Activated naive CD4-positive, alpha-beta T cell treated with anti-CD3 and anti-CD28 coated beads, Interleukin-2, amount 10 ng/mL, durations not matched to agents 7 days and 5 days (primary cell): ENCODE results near the gene SORCS2.

Experiments used
- CTCF ChIA-PET: fragments of 350-600 bp; sonication (Branson Sonifier 250); formaldehyde crosslinking; loops from one replicate; lab custom pipeline; 2021; ENCODE audit warnings: antibody characterized with exemption; lab: Charles Lee
- DNase-seq: peaks from one replicate; pipeline ENCODE4 v3.0.0-alpha.2; 2020
- H3K27ac Mint-ChIP-seq: one replicate; pipeline ENCODE4 v1.8.0; 2021; ENCODE audit warnings: mild to moderate bottlenecking, moderate library complexity, mixed read lengths
- H3K27me3 Mint-ChIP-seq: one replicate; pipeline ENCODE4 v1.8.0; 2021; ENCODE audit warnings: mild to moderate bottlenecking, mixed read lengths
- H3K36me3 Mint-ChIP-seq: one replicate; pipeline ENCODE4 v1.8.0; 2021; ENCODE audit warnings: mixed read lengths
- H3K4me1 Mint-ChIP-seq: one replicate; pipeline ENCODE4 v1.8.0; 2021; ENCODE audit warnings: mixed read lengths
- H3K4me3 Mint-ChIP-seq: one replicate; pipeline ENCODE4 v1.8.0; 2021; ENCODE audit warnings: mild to moderate bottlenecking, moderate library complexity, mixed read lengths
- H3K9me3 Mint-ChIP-seq: one replicate; pipeline ENCODE4 v1.8.0; 2021; ENCODE audit warnings: mixed read lengths

Gene SORCS2

GRCh38 chr4:7377223-7377865, 185.0 kb downstream of the SORCS2 start:
- CTCF ChIA-PET = no interaction called here
- no peak overlapping the region for H3K27ac Mint-ChIP-seq
- H3K4me1 Mint-ChIP-seq = no peaks in the 10 kb centered on the region
- peaks cover 3% of the 10 kb centered on the region for H3K9me3 Mint-ChIP-seq
- no peak for DNase-seq
- no peaks in the 10 kb centered on the region for H3K36me3 Mint-ChIP-seq
- H3K4me3 Mint-ChIP-seq = no peak overlapping the region
- H3K27me3 Mint-ChIP-seq = peaks cover 23% of the 10 kb centered on the region

GRCh38 chr4:7379186-7379585, 186.8 kb downstream of the SORCS2 start:
- Mint-ChIP-seq H3K36me3 (no peaks in the 10 kb centered on the region), H3K27me3 (peaks cover 23% of the 10 kb centered on the region), H3K4me1 (no peaks in the 10 kb centered on the region), H3K27ac (no peak overlapping the region), H3K9me3 (peaks cover 5% of the 10 kb centered on the region), H3K4me3 (no peak overlapping the region)
- CTCF ChIA-PET = no interaction called here
- DNase-seq = no peak

- Mint-ChIP-seq H3K27ac (no peak overlapping the region), H3K4me3 (no peak overlapping the region), H3K27me3 (peaks cover 23% of the 10 kb centered on the region), H3K36me3 (no peaks in the 10 kb centered on the region), H3K4me1 (no peaks in the 10 kb centered on the region), H3K9me3 (peaks cover 5% of the 10 kb centered on the region)
- DNase-seq = no peak
- CTCF ChIA-PET = no interaction called here
Observed at GRCh38 chr4:7379719-7380118, 187.4 kb downstream of the SORCS2 start.

- peaks cover 23% of the 10 kb centered on the region for H3K27me3 Mint-ChIP-seq
- no peak overlapping the region for H3K27ac Mint-ChIP-seq
- H3K4me3 Mint-ChIP-seq = no peak overlapping the region
- CTCF ChIA-PET = no interaction called here
- DNase-seq = no peak
- no peaks in the 10 kb centered on the region for H3K36me3 Mint-ChIP-seq
- H3K4me1 Mint-ChIP-seq = no peaks in the 10 kb centered on the region
- peaks cover 12% of the 10 kb centered on the region for H3K9me3 Mint-ChIP-seq
Observed at GRCh38 chr4:7381221-7381889, 189.0 kb downstream of the SORCS2 start.

GRCh38 chr4:7381890-7382633, 189.7 kb downstream of the SORCS2 start:
- Mint-ChIP-seq H3K27me3 (peaks cover 18% of the 10 kb centered on the region), H3K4me1 (no peaks in the 10 kb centered on the region), H3K9me3 (peaks cover 14% of the 10 kb centered on the region), H3K36me3 (no peaks in the 10 kb centered on the region), H3K4me3 (no peak overlapping the region), H3K27ac (no peak overlapping the region)
- DNase-seq = no peak
- CTCF ChIA-PET = no interaction called here

GRCh38 chr4:7382634-7383014, 190.3 kb downstream of the SORCS2 start:
- no peak overlapping the region for H3K27ac Mint-ChIP-seq
- H3K36me3 Mint-ChIP-seq = no peaks in the 10 kb centered on the region
- CTCF ChIA-PET = no interaction called here
- H3K9me3 Mint-ChIP-seq = peaks cover 19% of the 10 kb centered on the region
- no peak overlapping the region for H3K4me3 Mint-ChIP-seq
- peaks cover 13% of the 10 kb centered on the region for H3K27me3 Mint-ChIP-seq
- H3K4me1 Mint-ChIP-seq = no peaks in the 10 kb centered on the region
- no peak for DNase-seq

- H3K4me1 Mint-ChIP-seq = no peaks in the 10 kb centered on the region
- no peak overlapping the region for H3K4me3 Mint-ChIP-seq
Observed at GRCh38 chr4:7383266-7383665, 190.9 kb downstream of the SORCS2 start.

GRCh38 chr4:7384003-7384928, 191.9 kb downstream of the SORCS2 start:
- H3K27me3 Mint-ChIP-seq = peaks cover 4% of the 10 kb centered on the region
- no peaks in the 10 kb centered on the region for H3K36me3 Mint-ChIP-seq
- peaks cover 25% of the 10 kb centered on the region for H3K9me3 Mint-ChIP-seq
- H3K27ac Mint-ChIP-seq = no peak overlapping the region
- H3K4me1 Mint-ChIP-seq = no peaks in the 10 kb centered on the region
- CTCF ChIA-PET = no interaction called here
- DNase-seq = peak; percentile 16
- no peak overlapping the region for H3K4me3 Mint-ChIP-seq

More at GRCh38 chr4:7383266-7383665, 190.9 kb downstream of the SORCS2 start:
- CTCF ChIA-PET = no interaction called here
- H3K27ac Mint-ChIP-seq = no peak overlapping the region
- no peaks in the 10 kb centered on the region for H3K36me3 Mint-ChIP-seq
- DNase-seq = no peak
- H3K9me3 Mint-ChIP-seq = peaks cover 23% of the 10 kb centered on the region
- H3K27me3 Mint-ChIP-seq = peaks cover 9% of the 10 kb centered on the region

GRCh38 chr4:7384929-7385890, 192.9 kb downstream of the SORCS2 start:
- no peak overlapping the region for H3K27ac Mint-ChIP-seq
- CTCF ChIA-PET = no interaction called here
- no peaks in the 10 kb centered on the region for H3K36me3 Mint-ChIP-seq
- no peak for DNase-seq
- H3K4me3 Mint-ChIP-seq = no peak overlapping the region
- peaks cover 25% of the 10 kb centered on the region for H3K9me3 Mint-ChIP-seq
- H3K4me1 Mint-ChIP-seq = no peaks in the 10 kb centered on the region
- H3K27me3 Mint-ChIP-seq = peaks cover 2% of the 10 kb centered on the region

- Mint-ChIP-seq H3K4me1 (no peaks in the 10 kb centered on the region), H3K36me3 (no peaks in the 10 kb centered on the region)
Observed at GRCh38 chr4:7387925-7388324, 195.6 kb downstream of the SORCS2 start.

GRCh38 chr4:7388627-7389026, 196.3 kb downstream of the SORCS2 start:
- Mint-ChIP-seq H3K4me3 (no peak overlapping the region), H3K9me3 (peaks cover 25% of the 10 kb centered on the region), H3K4me1 (no peaks in the 10 kb centered on the region), H3K27me3 (no peaks in the 10 kb centered on the region), H3K36me3 (no peaks in the 10 kb centered on the region), H3K27ac (no peak overlapping the region)
- CTCF ChIA-PET = no interaction called here
- peak; percentile 14 for DNase-seq

More at GRCh38 chr4:7387925-7388324, 195.6 kb downstream of the SORCS2 start:
- DNase-seq = peak; percentile 1
- no peak overlapping the region for H3K27ac Mint-ChIP-seq
- CTCF ChIA-PET = no interaction called here
- no peaks in the 10 kb centered on the region for H3K27me3 Mint-ChIP-seq
- no peak overlapping the region for H3K4me3 Mint-ChIP-seq
- peaks cover 25% of the 10 kb centered on the region for H3K9me3 Mint-ChIP-seq

GRCh38 chr4:7389101-7389701, 196.9 kb downstream of the SORCS2 start:
- Mint-ChIP-seq H3K27ac (no peak overlapping the region), H3K4me1 (no peaks in the 10 kb centered on the region), H3K36me3 (no peaks in the 10 kb centered on the region), H3K9me3 (peaks cover 23% of the 10 kb centered on the region), H3K27me3 (no peaks in the 10 kb centered on the region), H3K4me3 (no peak overlapping the region)
- CTCF ChIA-PET = no interaction called here
- peak; percentile 9 for DNase-seq

- Mint-ChIP-seq H3K9me3 (peaks cover 22% of the 10 kb centered on the region), H3K27ac (no peak overlapping the region), H3K4me1 (no peaks in the 10 kb centered on the region), H3K36me3 (no peaks in the 10 kb centered on the region), H3K27me3 (no peaks in the 10 kb centered on the region), H3K4me3 (no peak overlapping the region)
- no peak for DNase-seq
- CTCF ChIA-PET = no interaction called here
Observed at GRCh38 chr4:7389719-7390118, 197.4 kb downstream of the SORCS2 start.
